Mesodermal cell (in vitro differentiated cells): ENCODE measurements around the gene IPO9.
A peak's percentile ranks its signal among the peaks of the same experiment; 100 is the strongest.
"Not testable (repeated sequence)": the region's sequence is repeated elsewhere in the genome, so short reads cannot be mapped to it uniquely, and the experiment has no call there.

ENCODE experiments used
- H3K27ac ChIP-seq: 2 replicates; pipeline ENCODE4 v1.7.0; 2013; ENCODE audit warnings: mild to moderate bottlenecking, low read depth, low read length, moderate library complexity; ENCODE audit not compliant: severe bottlenecking
- H3K36me3 ChIP-seq: 2 replicates; pipeline ENCODE4 v1.7.1; 2013; ENCODE audit warnings: mild to moderate bottlenecking, low read length, moderate library complexity; ENCODE audit not compliant: control insufficient read depth, insufficient read depth
- H3K4me1 ChIP-seq: one replicate; pipeline ENCODE4 v1.7.1; 2013; ENCODE audit warnings: mild to moderate bottlenecking, low read length; ENCODE audit not compliant: insufficient read depth, control insufficient read depth, poor library complexity, severe bottlenecking
- H3K4me3 ChIP-seq: 2 replicates; pipeline ENCODE4 v1.7.0; 2013; ENCODE audit warnings: low read length, control low read depth, mild to moderate bottlenecking; ENCODE audit not compliant: insufficient read depth, poor library complexity, severe bottlenecking; ENCODE audit errors: extremely low read depth
- H3K9me3 ChIP-seq: 2 replicates; pipeline ENCODE4 v1.7.1; 2013; ENCODE audit warnings: mild to moderate bottlenecking, low read length, moderate library complexity; ENCODE audit not compliant: control insufficient read depth
- WGBS, 2 experiments: methylation state at CpG; one replicate each; pipeline ENCODE4 v1.1.5; 2013; ENCODE audit warnings: missing lambda C conversion rate in 2 of 2; ENCODE audit not compliant: insufficient coverage in 2 of 2; 5-methylcytosine and 5-hydroxymethylcytosine counted together

IPO9 gene

GRCh38 chr1:201895913-201896807 is 67.2 kb downstream of the IPO9 start:
- Histone ChIP-seq H3K27ac (no peak overlapping the region), H3K36me3 (no peaks in the 10 kb centered on the region), H3K9me3 (no peaks in the 10 kb centered on the region), H3K4me1 (peaks cover 12% of the 10 kb centered on the region), H3K4me3 (no peak overlapping the region)
- 5 to 8% methylated on average over 8 to 9 of the region's 10 CpGs for WGBS, 2 experiments

DNA sequence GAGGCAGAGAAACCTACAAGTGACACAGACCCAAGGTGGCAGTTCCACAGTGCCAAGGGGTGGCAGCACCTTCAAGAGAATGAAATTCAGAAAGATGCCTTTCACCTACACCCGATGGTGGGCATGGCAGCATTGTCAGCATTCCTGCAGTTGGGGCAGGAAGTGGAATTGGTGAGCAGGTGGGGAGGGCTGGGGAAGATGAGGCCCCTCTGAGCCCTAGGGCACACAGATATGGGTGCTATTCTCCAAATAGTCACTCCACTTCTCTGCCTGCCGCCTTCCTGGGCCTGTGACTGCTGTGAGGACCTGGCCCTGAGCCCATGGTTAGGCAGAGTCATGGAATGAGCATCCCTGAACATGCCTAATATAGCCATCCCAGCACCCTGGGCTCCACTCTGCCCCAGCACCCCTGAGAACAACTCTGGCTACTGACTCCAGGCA is 68.0 kb downstream of the IPO9 start:
- no peak overlapping the region for H3K27ac ChIP-seq
- no peak overlapping the region for H3K4me3 ChIP-seq
- WGBS, 2 experiments, result 90% methylated on average over 2 of the region's 2 CpGs; no CpG with 5 or more reads in 1 of the 2 experiments
- no peaks in the 10 kb centered on the region for H3K36me3 ChIP-seq
- no peaks in the 10 kb centered on the region for H3K9me3 ChIP-seq
- H3K4me1 ChIP-seq, result peaks cover 12% of the 10 kb centered on the region

GRCh38 chr1:201898240-201898894 is 69.4 kb downstream of the IPO9 start:
- Histone ChIP-seq H3K4me3 (no peak overlapping the region), H3K36me3 (no peaks in the 10 kb centered on the region), H3K4me1 (peaks cover 17% of the 10 kb centered on the region), H3K27ac (no peak overlapping the region), H3K9me3 (no peaks in the 10 kb centered on the region)
- 82 to 90% methylated on average over 4 of the region's 4 CpGs for WGBS, 2 experiments

DNA sequence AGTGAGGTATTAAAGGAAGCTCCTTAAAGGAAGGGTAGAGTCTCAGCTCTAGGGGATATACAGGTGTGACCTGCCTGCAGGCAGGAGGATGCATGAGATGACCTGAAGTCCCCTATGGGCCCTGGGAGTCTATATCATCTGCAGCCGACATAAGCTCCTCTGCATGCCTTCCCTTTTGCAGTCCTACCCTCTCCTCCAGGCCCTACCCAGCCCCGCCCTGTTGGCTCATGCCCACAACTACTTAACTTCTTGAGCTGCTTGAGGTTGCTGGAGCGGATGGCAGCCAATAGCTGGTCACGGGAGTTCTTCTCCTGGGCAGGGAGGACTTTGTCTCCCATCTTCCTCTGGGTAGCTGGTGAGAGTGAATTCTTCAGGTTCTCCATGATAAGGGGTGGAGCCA is 70.0 kb downstream of the IPO9 start:
- Histone ChIP-seq H3K9me3 (no peaks in the 10 kb centered on the region), H3K4me1 (peaks cover 21% of the 10 kb centered on the region), H3K27ac (no peak overlapping the region), H3K4me3 (no peak overlapping the region), H3K36me3 (no peaks in the 10 kb centered on the region)
- WGBS, 2 experiments, result 90 to 92% methylated on average over 2 to 3 of the region's 4 CpGs

DNA sequence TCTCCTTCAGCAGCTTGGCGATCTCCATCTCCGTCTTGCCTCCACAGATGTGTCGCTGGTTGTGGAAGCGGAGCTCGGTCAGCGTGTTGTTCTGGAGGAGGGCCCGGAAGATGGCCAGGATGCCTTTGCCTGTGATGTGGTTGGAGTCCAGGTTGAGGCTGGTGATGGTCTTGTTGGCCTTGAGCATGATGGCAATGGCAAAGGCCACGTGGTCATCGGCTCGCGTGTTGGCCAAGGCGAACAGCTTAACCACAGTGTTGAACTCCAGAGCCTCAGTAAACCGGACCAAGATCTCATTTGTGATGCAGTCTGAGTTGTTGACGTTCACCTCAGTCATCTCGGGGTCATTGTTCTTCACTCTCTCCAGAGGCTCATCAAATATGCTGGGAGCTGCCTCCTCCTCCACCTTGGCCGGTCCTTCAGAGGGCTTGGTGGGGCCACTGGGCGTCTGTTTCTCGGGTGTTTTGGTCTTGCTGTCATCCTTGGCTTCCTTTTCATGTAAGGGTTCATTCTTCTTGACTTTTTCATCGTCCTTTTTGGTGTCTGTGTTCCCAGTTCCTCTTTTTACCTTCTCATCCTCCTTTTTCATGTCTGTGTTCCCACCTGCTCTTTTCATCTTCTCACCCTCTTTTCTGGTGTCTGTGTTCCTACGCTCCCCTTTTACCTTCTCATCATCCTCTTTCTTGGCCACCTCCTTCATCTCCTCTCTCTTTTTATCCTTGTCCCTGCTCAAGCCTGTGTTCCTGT is 70.9 kb downstream of the IPO9 start:
- Histone ChIP-seq H3K4me1 (peaks cover 22% of the 10 kb centered on the region), H3K27ac (no peak overlapping the region), H3K36me3 (no peaks in the 10 kb centered on the region), H3K9me3 (no peaks in the 10 kb centered on the region), H3K4me3 (no peak overlapping the region)
- WGBS, 2 experiments, result 91 to 92% methylated on average over 20 of the region's 20 CpGs

GRCh38 chr1:201900476-201900875 is 71.5 kb downstream of the IPO9 start:
- peaks cover 28% of the 10 kb centered on the region for H3K4me1 ChIP-seq

GRCh38 chr1:201901036-201901435 is 72.1 kb downstream of the IPO9 start:
- H3K4me1 ChIP-seq, result peaks cover 33% of the 10 kb centered on the region
- not testable (repeated sequence) for H3K36me3 ChIP-seq, H3K4me3 ChIP-seq, H3K9me3 ChIP-seq, H3K27ac ChIP-seq
- 60 to 100% methylated on average over 1 to 5 of the region's 6 CpGs for WGBS, 2 experiments

More at GRCh38 chr1:201900476-201900875, 71.5 kb downstream of the IPO9 start:
- Histone ChIP-seq H3K9me3 (no peaks in the 10 kb centered on the region), H3K36me3 (no peaks in the 10 kb centered on the region), H3K27ac (no peak overlapping the region), H3K4me3 (no peak overlapping the region)
- WGBS, 2 experiments, result 89 to 96% methylated on average over 4 to 5 of the region's 5 CpGs

- Histone ChIP-seq H3K9me3 (no peaks in the 10 kb centered on the region), H3K4me1 (peaks cover 30% of the 10 kb centered on the region), H3K36me3 (no peaks in the 10 kb centered on the region), H3K27ac (no peak overlapping the region), H3K4me3 (no peak overlapping the region)
- WGBS, 2 experiments, result 88 to 100% methylated on average over 2 to 3 of the region's 3 CpGs
These were observed 73.2 kb downstream of the IPO9 start for GRCh38 chr1:201902198-201902597.

GRCh38 chr1:201903135-201903534 is 74.2 kb downstream of the IPO9 start:
- Histone ChIP-seq H3K9me3 (no peaks in the 10 kb centered on the region), H3K36me3 (no peaks in the 10 kb centered on the region), H3K27ac (no peak overlapping the region), H3K4me1 (peaks cover 30% of the 10 kb centered on the region), H3K4me3 (no peak overlapping the region)
- 40 to 89% methylated on average over 2 to 4 of the region's 5 CpGs for WGBS, 2 experiments

GRCh38 chr1:201904579-201904978 is 75.6 kb downstream of the IPO9 start:
- Histone ChIP-seq H3K4me3 (no peak overlapping the region), H3K4me1 (peaks cover 30% of the 10 kb centered on the region), H3K9me3 (no peaks in the 10 kb centered on the region), H3K27ac (peak overlapping the region; percentile 13), H3K36me3 (no peaks in the 10 kb centered on the region)
- WGBS, 2 experiments, result 20 to 23% methylated on average over 2 to 5 of the region's 6 CpGs
